ENCODE data around the gene CPT2.

CPT2 gene

DNA sequence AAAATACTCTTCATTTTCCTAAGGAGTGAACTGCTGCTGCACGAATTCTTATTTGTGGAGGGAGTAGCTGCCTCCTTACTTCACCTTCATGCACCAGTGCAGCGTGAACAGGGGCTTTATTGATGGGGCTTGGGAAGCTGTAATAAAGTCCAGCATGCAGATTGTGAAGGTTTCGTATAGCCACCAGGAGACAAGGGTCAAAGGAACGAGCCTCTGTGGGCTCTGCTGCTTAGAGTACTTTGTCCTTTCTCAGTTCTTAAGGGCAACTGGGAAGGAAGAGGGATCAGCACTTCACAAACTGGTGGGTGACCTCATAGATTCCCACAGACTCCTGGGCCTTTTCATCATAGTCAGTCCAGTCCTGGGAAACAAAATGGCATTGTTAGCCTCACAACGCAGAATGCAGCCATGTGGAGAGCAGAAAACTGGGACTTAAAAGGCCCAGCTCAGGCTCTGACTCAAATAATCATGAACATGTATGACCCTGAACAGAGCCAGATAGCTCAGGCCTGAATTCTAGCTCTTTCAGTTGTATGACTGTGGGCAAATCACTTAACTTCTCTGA, 17.8 kb downstream of the CPT2 start:
- DNase-seq (ENCODE audit: low read depth in 2 of 2, low spot score in 1 of 2): no peak

DNA sequence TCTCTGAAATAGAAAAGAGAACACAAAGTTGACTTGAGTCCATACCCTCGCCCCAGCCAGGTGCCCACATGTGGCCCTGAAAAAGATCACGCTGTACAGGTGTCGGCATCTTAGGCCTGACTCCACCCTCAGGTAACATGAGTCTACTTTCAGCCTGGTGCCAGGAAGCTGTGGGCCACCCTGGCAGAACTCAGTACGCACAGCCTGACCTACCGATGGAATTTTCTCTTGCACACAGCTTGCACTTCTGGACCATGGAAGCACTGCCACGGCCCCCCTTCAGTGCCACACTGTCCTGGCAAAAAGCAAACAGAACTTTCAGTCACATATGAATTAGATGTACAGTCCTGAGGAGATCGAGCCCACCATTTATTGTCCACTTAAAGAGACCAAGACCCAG, 21.6 kb downstream of the CPT2 start:
- no peak for DNase-seq (ENCODE audit: low read depth in 2 of 2, low spot score in 1 of 2)

DNA sequence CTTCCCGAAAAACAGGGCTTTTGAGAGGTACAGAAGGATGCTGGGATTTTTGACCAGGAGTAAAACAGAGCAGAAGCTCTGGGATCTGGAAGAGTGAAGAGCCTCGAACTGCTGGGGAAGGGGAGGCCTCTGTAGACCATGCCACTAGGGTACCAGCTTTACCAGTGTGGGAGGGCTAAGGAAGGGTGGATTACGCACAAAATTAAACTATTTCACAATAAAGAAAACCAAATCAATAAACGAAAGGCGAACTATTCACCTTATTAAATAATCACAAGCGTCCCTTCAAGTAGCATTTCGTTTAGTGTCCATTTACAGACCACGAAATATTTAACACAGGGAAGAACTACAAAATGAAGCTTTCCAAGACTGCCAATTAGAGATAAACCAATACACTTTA, 23.1 kb downstream of the CPT2 start:
- no peak for DNase-seq (ENCODE audit: low read depth in 2 of 2, low spot score in 1 of 2)

DNA sequence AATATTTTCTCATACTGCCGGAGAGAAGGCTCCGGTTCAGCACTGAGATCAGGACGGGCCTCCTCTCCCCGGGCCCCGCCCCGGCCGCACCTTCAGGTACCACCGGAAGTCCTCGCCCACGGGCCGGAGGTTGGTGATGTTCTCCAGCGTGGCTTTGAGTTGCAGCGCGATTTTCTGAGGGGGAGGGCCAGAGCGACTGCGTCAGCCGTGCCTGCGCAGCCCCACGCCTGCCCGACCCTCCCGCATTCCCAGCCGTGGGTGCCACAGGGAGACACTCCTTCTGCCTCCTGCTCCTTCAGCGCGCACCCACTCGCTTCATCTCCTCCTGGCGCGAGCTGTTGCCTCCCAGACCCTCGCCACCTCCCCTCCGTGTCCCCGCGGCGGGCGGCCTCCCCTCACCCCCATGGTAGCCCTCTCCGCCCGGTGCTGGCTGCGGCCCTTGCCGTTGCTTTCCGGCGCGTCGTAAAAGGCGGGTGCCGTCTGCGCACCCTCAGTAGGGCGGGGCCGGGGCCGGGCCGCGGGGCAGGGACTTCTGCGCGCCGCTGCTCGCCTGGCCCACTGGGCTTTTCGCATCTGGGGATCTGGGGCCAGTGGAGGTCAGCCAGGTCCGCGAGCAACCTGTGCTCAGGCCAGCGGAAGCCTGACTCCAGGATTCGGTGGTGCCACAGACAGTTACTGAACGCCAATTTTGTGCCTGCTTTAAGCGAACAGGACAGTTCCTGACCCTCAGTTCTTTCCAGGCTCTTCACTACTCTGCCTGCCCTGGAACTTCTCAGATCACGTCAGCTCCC, 23.7 kb downstream of the CPT2 start, which contains the start of gene CZIB:
TSS of gene CZIB (minus strand) at position 464 of the 791 bp plus-strand sequence. CDS start at position 405, 59 bp downstream.
- peak; percentile 84 to 89 for DNase-seq (ENCODE audit: low read depth in 2 of 2, low spot score in 1 of 2)

DNA sequence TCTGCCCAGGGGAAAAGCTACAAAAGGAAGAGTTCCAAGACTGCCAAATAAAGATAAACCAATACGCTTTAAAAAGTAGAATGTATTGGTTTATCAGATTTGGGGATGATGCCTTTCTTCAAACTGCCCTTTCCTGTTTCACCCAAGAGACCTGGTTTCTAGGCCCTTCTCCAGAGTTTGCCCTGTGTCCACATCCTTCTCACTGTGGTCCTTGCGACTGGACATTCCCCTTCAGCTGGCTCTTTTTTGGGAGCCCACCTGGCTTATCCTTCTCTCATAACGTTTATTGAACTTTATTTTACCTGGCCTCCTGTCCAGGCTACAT, 24.3 kb downstream of the CPT2 start:
- DNase-seq (ENCODE audit: low read depth in 2 of 2, low spot score in 1 of 2): no peak

DNA sequence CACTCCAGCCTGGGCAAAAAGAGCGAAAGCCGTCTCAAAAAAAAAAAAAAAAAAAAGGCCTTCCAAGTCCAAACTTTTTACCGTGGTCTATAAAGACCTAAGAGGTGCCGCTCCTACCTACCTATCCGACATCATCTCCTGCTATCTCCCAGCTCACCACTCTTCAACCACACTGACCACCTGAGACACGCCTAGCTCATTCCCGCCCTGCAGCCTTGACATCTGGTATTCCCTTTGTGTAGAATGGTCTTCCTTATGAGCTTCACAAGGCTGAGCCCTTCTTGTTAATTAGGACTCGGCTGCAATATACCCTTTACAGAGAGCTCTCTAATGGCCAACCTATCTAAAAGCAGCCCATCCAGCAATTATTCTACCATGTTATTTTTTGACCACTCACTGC, 41.0 kb downstream of the CPT2 start:
- DNase-seq (ENCODE audit: low read depth in 2 of 2, low spot score in 1 of 2): no peak

DNA sequence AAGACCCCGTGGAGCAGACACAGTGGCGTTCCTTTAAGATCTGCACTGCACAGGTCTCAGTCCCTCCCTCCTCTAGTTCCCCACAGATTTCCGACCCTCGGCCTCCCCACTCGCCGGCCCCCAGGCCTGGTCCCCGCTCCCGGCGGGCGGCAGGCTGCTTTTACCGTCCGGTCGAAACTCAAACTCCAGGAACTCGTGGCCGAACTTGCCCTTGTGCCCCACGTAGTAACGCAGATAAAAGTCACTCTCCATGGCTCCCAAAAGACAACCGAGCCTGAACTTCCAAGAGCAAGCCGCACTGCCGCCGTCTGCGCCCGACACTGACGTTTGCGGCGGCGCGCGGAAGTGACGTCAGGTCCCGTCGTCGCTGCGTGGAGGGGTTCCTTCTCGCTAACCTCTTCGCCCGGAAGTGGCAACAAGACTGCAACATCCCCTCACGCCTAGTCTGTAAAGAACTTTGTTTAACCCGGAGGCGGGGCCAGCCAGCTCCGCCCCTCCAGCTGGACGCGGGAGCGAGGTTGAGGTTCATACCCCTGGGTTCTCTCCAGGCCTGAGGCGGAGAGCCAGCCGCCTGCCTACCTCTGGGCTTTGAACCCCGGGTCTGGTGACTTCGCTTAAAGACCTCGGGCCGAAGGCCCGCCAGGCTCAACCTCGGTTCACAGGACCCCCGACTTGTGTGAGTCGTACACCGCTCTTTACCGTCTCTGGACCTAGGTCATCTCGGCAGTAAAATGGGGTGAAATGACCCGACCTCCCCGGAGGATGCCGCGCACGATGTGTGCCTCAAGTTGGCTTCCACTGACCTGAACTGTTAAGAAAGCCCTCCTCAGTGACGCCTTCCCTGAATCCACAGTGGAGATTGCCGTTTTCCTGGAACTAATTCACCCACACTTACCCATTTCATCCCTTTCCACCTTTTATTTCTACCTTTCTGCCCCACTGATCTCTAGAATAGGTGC, 41.9 kb downstream of the CPT2 start, which contains the start of gene MAGOH:
TSS of gene MAGOH (minus strand) at position 322 of the 959 bp plus-strand sequence. CDS start at position 252, 70 bp downstream.
- DNase-seq (ENCODE audit: low read depth in 2 of 2, low spot score in 1 of 2): peak; percentile 91 to 92

DNA sequence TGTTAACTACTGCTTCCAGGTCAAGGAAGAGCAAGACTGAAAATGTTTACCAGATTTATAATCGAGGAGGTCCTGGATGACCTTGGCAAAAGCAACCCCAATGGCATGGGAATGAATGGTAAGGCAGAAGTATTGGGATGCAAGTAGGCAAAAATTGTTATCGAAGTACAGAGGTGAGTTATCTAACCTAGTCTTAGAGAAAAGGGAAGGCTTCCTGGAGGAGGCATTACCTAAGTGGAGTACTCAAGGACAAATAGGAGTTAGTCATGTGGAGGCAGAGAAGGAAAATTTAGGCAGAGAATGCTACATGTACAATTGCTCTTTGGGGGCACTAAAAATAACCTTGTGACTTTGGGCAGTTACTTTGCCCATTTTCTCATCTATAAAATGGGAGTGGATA, 45.2 kb downstream of the CPT2 start:
- no peak for DNase-seq (ENCODE audit: low read depth in 2 of 2, low spot score in 1 of 2)

DNA sequence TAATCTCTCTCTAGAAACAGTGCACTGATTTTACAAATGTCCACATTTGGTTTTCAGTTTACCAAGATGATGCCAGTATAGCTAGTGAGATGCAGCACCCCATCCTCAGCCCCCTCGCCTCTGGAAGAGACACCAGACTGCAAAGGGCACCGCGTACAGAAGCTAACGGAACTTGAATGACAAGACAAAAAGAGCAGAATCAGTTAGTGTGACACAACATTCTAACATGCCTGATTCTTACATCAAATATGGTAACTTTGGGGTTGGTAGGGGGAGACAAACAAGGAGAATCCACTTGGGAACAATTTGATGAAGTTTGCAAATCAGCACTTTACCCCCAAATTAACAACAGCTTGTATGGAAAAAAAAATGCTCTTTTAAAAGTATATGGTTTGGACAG, 45.8 kb downstream of the CPT2 start:
- DNase-seq (ENCODE audit: low read depth in 2 of 2, low spot score in 1 of 2): no peak

DNA sequence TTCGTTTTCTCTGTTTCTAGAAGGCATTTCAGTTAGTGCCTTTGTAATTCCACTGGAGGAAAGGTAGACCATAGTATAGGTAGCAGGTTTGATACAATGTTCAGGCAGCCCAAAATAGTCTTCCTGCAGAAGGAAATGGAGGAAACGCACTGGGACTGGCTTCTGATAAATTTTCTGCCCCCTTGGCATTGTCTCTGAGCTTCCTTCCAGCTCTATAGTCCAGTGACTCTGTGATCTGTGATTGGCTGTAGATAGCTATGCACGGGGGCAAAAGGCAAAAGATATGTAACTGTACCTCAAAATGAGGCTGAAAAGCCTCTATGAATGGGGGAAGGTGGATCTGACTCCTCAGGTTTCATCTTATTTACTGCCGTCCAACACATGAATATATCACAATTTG, 47.5 kb downstream of the CPT2 start:
- no peak for DNase-seq (ENCODE audit: low read depth in 2 of 2, low spot score in 1 of 2)

DNA sequence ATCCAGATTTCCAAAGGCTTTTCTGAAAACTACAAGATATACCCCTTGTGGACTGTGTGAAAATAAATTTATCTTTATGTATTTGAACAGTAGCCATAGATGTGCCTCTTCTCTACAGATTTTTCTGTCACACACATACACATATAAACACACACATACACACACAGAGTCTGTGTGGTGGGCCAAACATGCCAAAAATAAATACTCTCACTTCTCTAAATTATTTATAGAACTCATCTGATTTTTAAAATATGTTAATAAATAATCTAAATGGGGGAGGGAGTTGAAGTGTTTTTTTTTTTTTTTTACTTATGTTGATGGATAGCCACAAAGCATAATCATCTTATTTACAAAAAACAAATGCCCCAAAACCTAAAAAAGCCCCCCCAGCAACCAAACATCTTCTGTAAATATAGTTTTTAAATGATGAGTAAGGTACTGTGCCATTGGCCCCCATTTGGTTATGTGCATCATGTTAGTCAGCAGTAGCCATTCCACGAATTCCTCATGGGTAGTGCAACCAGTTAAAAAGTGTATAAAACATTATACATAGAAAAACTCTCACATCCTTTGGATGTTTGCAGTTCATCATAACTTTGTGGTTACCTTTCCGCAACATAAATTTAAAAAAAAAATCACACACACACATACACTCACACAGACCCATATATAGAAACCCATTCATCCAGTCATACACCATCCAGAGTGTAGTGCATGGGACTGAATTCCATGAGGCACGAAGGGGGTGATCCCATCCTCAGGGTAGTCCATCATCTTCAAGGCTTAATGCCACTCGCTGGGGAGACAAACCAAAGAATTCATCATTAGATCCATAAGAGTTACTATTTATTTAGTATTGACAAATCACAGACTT, 49.9 kb downstream of the CPT2 start:
- DNase-seq (ENCODE audit: low read depth in 2 of 2, low spot score in 1 of 2): no peak

DNA sequence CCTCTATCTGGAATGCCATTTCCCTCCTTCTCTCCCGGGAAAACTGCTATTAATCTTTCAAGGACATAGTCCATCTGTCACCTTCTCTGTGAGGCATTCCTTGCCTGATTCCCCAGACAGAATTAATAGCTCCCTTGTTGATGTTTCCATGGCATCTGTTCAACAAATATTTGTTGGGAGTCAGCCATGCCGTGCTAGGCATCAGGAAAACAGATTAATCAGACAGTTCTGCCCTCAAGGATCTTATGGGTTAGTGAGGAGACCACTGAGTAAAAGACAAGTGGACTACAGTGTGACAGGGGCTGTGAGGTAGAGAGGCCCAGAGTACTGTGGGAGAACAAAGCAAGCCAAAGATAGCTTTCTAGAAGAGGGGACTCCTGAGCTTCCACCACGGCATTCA, 53.1 kb downstream of the CPT2 start:
- DNase-seq (ENCODE audit: low read depth in 2 of 2, low spot score in 1 of 2): no peak

DNA sequence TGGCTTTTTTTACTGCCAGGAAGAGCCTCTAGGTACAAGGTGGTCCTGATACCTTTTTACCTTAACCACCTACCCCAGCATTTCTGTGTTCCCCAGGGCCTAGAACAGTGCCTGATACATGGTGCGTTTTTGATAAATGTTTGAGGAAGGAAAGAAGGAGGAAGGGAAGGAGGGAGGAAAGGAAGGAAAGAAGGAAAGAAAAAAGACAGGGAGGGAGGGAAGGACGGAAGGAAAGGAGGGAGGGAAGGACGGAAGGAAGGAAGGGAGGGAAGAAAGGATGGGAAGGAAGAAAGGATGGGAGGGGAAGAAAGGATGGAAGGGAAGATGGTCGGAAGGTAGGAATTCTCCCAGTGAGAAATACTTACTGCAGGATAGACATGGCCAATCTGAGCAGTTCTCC, 53.7 kb downstream of the CPT2 start:
- DNase-seq (ENCODE audit: low read depth in 2 of 2, low spot score in 1 of 2): no peak

DNA sequence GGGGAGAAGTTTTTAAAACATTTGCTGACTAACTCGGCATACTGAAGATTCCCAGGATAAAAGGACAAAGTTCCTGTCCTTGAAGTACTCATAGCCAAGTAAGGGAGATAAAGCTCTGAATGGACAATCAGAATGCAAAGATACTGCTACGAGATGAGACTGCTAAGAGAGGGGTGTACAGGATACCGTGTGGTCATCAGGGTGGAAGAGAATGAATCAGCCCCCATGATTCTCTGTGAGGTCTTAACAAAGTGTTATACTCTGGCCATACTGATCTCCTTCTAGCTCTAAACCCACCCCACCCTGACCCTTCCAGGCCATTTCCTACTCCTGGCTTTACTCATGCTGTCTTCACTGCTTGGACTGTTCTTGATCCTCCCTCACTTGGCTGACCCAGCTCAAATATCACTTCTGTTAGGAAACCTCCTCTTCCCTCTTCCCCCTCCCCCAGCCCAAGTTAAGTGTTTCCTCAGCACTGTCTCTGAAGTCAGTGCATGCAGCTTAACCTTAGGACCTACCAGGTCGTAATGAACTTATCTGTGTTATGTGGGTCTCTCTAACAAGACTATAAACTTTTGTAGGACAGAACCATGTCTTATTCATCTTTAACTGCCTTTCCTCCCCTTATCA, 57.5 kb downstream of the CPT2 start:
- no peak for DNase-seq (ENCODE audit: low read depth in 2 of 2, low spot score in 1 of 2)

DNA sequence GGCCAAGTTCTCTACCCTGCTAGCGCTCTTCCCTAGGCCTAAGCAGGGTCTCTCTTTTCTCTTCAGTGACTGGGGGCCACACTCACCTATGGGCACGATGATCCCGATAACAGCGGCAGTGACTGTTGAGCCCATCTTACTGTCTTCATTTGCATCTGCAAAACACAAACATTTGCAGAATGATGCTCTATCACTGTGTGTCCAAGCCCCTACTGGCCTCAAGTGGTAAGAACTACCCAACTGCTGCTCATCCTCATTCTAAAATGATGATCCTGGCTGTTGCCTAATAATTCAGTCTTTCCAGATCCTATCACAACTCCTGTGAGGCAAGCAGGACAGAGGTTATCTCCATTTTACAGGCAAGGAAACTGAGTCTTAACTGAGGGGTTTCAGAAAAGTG, 58.4 kb downstream of the CPT2 start:
- DNase-seq (ENCODE audit: low read depth in 2 of 2, low spot score in 1 of 2): no peak

DNA sequence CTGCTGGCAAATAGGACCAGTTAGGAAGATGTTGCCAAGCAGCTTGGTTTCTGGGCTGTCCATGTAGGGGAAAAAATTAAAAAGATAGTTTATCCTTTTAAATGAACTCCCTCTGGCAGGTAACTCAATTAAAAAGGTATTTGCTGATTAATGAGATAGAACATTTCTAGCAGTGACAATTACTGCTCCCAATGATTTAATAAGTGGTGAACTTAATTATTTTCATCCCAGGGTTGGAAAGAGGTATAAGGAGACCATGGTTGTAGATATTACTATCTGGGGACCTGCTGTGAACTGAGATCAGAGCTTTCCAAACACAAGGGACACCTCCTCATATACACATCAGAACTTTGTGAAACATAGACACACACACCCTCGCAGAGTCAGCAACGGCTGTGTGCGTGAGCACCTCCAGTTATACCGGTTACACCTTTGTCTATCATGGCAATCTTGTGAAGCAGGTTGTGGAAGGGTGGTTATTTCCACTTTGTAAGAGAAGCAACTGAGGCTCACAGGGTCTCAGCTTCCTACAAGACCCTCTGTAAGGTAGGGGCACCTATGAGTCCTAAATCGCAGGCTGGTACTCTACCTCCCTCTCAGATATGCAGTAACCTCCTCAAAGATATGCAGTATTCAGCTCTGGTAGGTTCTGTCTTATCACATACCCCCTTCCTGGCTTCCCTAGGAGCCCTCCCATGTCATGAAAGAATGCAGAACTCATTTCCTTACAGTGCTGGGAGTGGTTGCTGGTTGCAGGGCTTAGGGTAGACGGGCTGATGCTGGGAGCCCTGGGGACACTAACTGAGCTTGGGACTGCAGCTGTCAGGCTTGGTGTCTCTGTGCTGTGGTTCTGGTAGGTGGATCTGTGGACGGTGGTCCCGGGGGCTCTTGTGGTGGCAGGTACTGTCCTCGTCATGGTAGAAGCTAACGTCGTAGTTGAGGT, 60.2 kb downstream of the CPT2 start:
- DNase-seq (ENCODE audit: low read depth in 2 of 2, low spot score in 1 of 2): no peak

DNA sequence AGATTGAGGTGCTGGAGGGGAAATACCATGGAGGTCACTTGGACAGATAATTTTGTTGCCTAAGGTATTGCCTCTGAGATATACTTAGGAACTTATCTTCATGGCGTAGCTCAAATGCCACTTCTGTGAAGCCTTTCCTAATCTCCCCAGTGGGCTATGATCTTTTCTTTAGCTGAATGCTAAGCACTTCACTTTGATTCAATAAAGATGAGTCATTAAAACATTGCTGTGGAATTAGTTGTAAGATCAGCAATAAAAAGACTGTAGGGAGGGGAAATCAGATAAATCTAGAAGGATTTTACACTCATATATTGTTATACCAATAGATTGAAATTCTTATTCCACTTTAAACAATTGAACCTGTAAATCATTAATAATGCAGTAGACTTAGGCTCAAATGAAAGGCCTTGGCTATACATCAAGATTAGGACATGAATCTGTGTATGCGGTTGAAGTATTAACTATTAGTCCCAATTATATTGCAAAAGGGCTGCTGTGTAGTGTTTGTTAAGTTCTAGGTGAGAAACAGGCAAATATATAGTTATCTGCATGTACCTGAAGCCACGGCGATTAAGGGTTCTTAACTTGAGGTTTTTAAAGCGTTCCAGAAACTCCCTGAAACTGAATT, 60.9 kb downstream of the CPT2 start:
- DNase-seq (ENCODE audit: low read depth in 2 of 2, low spot score in 1 of 2): no peak

DNA sequence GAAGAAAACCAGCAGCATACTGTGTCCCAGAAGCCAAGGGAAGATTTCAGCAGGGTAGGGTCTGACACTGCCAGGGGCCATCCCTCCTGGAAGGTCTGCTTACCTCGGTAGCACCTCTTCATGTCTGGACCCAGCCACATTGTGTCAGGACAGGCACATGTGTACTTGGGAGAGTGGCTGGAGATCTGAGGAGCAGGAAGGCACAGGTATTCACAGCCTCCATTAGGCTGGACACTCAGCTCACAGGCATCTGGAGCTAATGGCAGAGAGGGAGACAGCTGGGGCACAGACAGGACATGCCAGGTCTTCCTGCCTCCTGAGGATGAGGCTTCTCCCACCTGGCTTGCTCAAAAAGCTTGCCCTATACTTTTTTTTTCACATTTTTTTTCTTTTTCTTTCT, 61.6 kb downstream of the CPT2 start:
- DNase-seq (ENCODE audit: low read depth in 2 of 2, low spot score in 1 of 2): no peak

DNA sequence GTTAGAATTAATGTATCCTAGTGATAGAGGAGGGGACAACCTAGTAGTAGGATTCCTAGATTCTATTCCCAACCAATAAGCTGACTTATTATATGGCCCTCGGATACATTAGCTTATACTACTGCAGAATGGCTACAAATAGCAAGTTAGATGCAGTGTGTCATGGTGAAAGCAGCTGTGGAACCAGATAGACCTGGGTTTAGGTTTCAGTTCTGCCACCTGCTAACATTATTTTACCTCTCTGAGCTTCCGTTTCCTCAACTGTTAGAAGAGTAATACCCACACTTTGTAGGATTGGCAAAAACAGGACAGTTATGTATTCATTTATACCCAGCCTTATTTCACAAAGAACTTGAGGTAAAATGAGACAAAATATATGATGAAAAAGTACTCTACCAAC, 63.3 kb downstream of the CPT2 start:
- DNase-seq (ENCODE audit: low read depth in 2 of 2, low spot score in 1 of 2): no peak
